Left hindlimb (tissue), 1 donor: Measurements from ENCODE around the gene SELPLG.
A peak's percentile ranks its signal among the peaks of the same experiment; 100 is the strongest.
"Not testable (repeated sequence)": the region's sequence is repeated elsewhere in the genome, so short reads cannot be mapped to it uniquely, and the experiment has no call there.

Experiments used
- DNase-seq: peaks from one replicate; pipeline ENCODE4 v3.0.0-alpha.2; 2018

Gene SELPLG

GRCh38 chr12:108633534-108634248 lies at the start of gene SELPLG:
Gene SELPLG, minus strand, starts transcription at chr12:108633894. Its CDS starts 9,587 bp downstream, at chr12:108624307.
- no peak for DNase-seq

GRCh38 chr12:108681317-108681716 lies 47.6 kb upstream of the SELPLG start:
- no peak for DNase-seq

GRCh38 chr12:108679106-108679681 lies 45.5 kb upstream of the SELPLG start:
- no peak for DNase-seq

GRCh38 chr12:108678104-108678730 lies 44.5 kb upstream of the SELPLG start:
- no peak for DNase-seq

GRCh38 chr12:108677381-108677780 lies 43.7 kb upstream of the SELPLG start:
- no peak for DNase-seq

- no peak for DNase-seq
Observed at GRCh38 chr12:108676707-108677106, 43.0 kb upstream of the SELPLG start.

GRCh38 chr12:108675792-108676191 lies 42.1 kb upstream of the SELPLG start:
- no peak for DNase-seq

GRCh38 chr12:108672054-108672453 lies 38.4 kb upstream of the SELPLG start:
- no peak for DNase-seq

- DNase-seq = no peak
Observed at GRCh38 chr12:108671110-108671509, 37.4 kb upstream of the SELPLG start.

- no peak for DNase-seq
Observed at GRCh38 chr12:108670066-108670631, 36.5 kb upstream of the SELPLG start.

GRCh38 chr12:108668542-108668941 lies 34.8 kb upstream of the SELPLG start:
- no peak for DNase-seq

- DNase-seq = no peak
Observed at GRCh38 chr12:108668063-108668462, 34.4 kb upstream of the SELPLG start.

- no peak for DNase-seq
Observed at GRCh38 chr12:108667349-108667748, 33.7 kb upstream of the SELPLG start.

- DNase-seq = peak; percentile 78
Observed at GRCh38 chr12:108666401-108666881, 32.7 kb upstream of the SELPLG start.

GRCh38 chr12:108665608-108666202 lies 32.0 kb upstream of the SELPLG start:
- DNase-seq = no peak

- peak; percentile 90 for DNase-seq
Observed at GRCh38 chr12:108664338-108665258, 30.9 kb upstream of the SELPLG start.

GRCh38 chr12:108663324-108664015 lies 29.8 kb upstream of the SELPLG start:
- no peak for DNase-seq

GRCh38 chr12:108658115-108658514 lies 24.4 kb upstream of the SELPLG start:
- not testable (repeated sequence) for DNase-seq

- no peak for DNase-seq
Observed at GRCh38 chr12:108657130-108657745, 23.5 kb upstream of the SELPLG start.

GRCh38 chr12:108656247-108656646 lies 22.6 kb upstream of the SELPLG start:
- not testable (repeated sequence) for DNase-seq

GRCh38 chr12:108655812-108656175 lies 22.1 kb upstream of the SELPLG start:
- not testable (repeated sequence) for DNase-seq
